GM23338 (cell line): ENCODE data around the gene GGCX.

Experiments used
- CREB1 ChIP-seq: fragments of 250-450 bp; sonication (Bioruptor Pico); IDR thresholded peaks from 2 replicates; pipeline ENCODE4 v1.5.0; 2020; ENCODE audit warnings: low read depth, mild to moderate bottlenecking, moderate library complexity
- EZH2 ChIP-seq: fragments of 200-600 bp; sonication (generic); IDR thresholded peaks from one replicate; pipeline ENCODE4 v1.8.0; 2017; ENCODE audit warnings: antibody characterized with exemption, mild to moderate bottlenecking, low read depth; ENCODE audit not compliant: unreplicated experiment
- EZH2phosphoT487 ChIP-seq: fragments of 200-600 bp; sonication (generic); IDR thresholded peaks from one replicate; pipeline ENCODE4 v1.8.1; 2018; ENCODE audit warnings: antibody characterized with exemption; ENCODE audit not compliant: unreplicated experiment
- POLR2AphosphoS5 ChIP-seq: IDR thresholded peaks from 2 replicates; pipeline ENCODE4 v1.6.1; 2016; ENCODE audit warnings: antibody characterized with exemption, low read depth
- ZNF114 ChIP-seq: fragments of 250-450 bp; sonication (Bioruptor Pico); IDR thresholded peaks from 2 replicates; pipeline ENCODE4 v1.5.0; 2020; ENCODE audit warnings: mild to moderate bottlenecking, moderate library complexity
- ZNF331 ChIP-seq: fragments of 250-450 bp; sonication (Bioruptor Pico); IDR thresholded peaks from 2 replicates; pipeline ENCODE4 v1.5.0; 2020; ENCODE audit warnings: low read depth, mild to moderate bottlenecking, moderate library complexity
- TF ChIP-seq, protein P1 (sequence below), 2 experiments: fragments of 200-600 bp in 1 of 2; sonication (generic) in 1 of 2; conservative IDR thresholded peaks; 2 replicates each; pipeline versions ENCODE4 v1.5.1 to v1.6.1; 2016 to 2017; ENCODE audit warnings: antibody characterized with exemption in 2 of 2, low read depth in 2 of 2, mild to moderate bottlenecking in 2 of 2, moderate library complexity in 1 of 2
- TF ChIP-seq, protein P2 (sequence below): IDR thresholded peaks from one replicate; pipeline ENCODE4 v1.6.1; 2018; ENCODE audit warnings: antibody characterized with exemption; ENCODE audit not compliant: unreplicated experiment
- TF ChIP-seq, protein P3 (sequence below): fragments of 250-450 bp; sonication (Bioruptor Pico); IDR thresholded peaks from 2 replicates; pipeline ENCODE4 v1.5.0; 2020; ENCODE audit warnings: mild to moderate bottlenecking, moderate library complexity

DNA sequence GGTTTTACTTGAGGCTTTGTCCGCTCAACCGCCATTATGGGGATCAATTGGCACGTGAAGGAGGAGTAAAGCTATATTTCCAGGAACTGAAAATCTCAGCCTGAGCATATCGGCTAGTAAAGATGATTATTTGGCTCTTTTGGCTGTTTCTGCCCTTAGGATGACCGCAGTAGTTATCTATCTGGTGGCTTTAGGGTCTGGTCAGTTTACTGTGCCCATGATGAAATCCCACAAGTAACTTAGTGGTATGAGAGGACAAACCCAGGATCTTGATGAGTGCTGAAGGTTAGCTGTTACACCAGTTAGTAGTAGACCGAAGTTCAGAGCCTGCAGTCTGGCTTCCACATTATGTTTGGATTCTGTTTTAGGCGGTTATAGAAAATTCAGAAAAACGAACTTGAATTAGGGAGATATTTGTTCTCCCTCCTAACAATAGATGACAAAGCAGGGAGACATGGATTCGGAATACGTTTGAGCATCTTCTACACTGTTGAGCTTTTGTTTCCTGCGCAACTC lies 21.1 kb downstream of the GGCX start:
- TF ChIP-seq EZH2 (no peak), POLR2AphosphoS5 (no peak), EZH2phosphoT487 (no peak), ZNF114 (no peak), CREB1 (CRISPR knock-in tag) (no peak), ZNF331 (CRISPR knock-in tag) (no peak)
- TF ChIP-seq, protein P1, sequence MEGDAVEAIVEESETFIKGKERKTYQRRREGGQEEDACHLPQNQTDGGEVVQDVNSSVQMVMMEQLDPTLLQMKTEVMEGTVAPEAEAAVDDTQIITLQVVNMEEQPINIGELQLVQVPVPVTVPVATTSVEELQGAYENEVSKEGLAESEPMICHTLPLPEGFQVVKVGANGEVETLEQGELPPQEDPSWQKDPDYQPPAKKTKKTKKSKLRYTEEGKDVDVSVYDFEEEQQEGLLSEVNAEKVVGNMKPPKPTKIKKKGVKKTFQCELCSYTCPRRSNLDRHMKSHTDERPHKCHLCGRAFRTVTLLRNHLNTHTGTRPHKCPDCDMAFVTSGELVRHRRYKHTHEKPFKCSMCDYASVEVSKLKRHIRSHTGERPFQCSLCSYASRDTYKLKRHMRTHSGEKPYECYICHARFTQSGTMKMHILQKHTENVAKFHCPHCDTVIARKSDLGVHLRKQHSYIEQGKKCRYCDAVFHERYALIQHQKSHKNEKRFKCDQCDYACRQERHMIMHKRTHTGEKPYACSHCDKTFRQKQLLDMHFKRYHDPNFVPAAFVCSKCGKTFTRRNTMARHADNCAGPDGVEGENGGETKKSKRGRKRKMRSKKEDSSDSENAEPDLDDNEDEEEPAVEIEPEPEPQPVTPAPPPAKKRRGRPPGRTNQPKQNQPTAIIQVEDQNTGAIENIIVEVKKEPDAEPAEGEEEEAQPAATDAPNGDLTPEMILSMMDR (conservative IDR thresholded peaks at IDR 0.05; ENCODE audit: low read depth in 2 of 2): no peak
- TF ChIP-seq, protein P2, sequence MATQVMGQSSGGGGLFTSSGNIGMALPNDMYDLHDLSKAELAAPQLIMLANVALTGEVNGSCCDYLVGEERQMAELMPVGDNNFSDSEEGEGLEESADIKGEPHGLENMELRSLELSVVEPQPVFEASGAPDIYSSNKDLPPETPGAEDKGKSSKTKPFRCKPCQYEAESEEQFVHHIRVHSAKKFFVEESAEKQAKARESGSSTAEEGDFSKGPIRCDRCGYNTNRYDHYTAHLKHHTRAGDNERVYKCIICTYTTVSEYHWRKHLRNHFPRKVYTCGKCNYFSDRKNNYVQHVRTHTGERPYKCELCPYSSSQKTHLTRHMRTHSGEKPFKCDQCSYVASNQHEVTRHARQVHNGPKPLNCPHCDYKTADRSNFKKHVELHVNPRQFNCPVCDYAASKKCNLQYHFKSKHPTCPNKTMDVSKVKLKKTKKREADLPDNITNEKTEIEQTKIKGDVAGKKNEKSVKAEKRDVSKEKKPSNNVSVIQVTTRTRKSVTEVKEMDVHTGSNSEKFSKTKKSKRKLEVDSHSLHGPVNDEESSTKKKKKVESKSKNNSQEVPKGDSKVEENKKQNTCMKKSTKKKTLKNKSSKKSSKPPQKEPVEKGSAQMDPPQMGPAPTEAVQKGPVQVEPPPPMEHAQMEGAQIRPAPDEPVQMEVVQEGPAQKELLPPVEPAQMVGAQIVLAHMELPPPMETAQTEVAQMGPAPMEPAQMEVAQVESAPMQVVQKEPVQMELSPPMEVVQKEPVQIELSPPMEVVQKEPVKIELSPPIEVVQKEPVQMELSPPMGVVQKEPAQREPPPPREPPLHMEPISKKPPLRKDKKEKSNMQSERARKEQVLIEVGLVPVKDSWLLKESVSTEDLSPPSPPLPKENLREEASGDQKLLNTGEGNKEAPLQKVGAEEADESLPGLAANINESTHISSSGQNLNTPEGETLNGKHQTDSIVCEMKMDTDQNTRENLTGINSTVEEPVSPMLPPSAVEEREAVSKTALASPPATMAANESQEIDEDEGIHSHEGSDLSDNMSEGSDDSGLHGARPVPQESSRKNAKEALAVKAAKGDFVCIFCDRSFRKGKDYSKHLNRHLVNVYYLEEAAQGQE: no peak
- TF ChIP-seq, protein P3, sequence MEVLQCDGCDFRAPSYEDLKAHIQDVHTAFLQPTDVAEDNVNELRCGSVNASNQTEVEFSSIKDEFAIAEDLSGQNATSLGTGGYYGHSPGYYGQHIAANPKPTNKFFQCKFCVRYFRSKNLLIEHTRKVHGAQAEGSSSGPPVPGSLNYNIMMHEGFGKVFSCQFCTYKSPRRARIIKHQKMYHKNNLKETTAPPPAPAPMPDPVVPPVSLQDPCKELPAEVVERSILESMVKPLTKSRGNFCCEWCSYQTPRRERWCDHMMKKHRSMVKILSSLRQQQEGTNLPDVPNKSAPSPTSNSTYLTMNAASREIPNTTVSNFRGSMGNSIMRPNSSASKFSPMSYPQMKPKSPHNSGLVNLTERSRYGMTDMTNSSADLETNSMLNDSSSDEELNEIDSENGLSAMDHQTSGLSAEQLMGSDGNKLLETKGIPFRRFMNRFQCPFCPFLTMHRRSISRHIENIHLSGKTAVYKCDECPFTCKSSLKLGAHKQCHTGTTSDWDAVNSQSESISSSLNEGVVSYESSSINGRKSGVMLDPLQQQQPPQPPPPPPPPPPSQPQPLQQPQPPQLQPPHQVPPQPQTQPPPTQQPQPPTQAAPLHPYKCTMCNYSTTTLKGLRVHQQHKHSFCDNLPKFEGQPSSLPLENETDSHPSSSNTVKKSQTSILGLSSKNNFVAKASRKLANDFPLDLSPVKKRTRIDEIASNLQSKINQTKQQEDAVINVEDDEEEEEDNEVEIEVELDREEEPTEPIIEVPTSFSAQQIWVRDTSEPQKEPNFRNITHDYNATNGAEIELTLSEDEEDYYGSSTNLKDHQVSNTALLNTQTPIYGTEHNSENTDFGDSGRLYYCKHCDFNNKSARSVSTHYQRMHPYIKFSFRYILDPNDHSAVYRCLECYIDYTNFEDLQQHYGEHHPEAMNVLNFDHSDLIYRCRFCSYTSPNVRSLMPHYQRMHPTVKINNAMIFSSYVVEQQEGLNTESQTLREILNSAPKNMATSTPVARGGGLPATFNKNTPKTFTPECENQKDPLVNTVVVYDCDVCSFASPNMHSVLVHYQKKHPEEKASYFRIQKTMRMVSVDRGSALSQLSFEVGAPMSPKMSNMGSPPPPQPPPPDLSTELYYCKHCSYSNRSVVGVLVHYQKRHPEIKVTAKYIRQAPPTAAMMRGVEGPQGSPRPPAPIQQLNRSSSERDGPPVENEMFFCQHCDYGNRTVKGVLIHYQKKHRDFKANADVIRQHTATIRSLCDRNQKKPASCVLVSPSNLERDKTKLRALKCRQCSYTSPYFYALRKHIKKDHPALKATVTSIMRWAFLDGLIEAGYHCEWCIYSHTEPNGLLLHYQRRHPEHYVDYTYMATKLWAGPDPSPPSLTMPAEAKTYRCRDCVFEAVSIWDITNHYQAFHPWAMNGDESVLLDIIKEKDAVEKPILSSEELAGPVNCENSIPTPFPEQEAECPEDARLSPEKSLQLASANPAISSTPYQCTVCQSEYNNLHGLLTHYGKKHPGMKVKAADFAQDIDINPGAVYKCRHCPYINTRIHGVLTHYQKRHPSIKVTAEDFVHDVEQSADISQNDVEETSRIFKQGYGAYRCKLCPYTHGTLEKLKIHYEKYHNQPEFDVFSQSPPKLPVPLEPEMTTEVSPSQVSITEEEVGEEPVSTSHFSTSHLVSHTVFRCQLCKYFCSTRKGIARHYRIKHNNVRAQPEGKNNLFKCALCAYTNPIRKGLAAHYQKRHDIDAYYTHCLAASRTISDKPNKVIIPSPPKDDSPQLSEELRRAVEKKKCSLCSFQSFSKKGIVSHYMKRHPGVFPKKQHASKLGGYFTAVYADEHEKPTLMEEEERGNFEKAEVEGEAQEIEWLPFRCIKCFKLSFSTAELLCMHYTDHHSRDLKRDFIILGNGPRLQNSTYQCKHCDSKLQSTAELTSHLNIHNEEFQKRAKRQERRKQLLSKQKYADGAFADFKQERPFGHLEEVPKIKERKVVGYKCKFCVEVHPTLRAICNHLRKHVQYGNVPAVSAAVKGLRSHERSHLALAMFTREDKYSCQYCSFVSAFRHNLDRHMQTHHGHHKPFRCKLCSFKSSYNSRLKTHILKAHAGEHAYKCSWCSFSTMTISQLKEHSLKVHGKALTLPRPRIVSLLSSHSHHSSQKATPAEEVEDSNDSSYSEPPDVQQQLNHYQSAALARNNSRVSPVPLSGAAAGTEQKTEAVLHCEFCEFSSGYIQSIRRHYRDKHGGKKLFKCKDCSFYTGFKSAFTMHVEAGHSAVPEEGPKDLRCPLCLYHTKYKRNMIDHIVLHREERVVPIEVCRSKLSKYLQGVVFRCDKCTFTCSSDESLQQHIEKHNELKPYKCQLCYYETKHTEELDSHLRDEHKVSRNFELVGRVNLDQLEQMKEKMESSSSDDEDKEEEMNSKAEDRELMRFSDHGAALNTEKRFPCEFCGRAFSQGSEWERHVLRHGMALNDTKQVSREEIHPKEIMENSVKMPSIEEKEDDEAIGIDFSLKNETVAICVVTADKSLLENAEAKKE (CRISPR knock-in tag): no peak
